ENCODE data around the gene EPG5.
"Not testable (repeated sequence)": the region's sequence is repeated elsewhere in the genome, so short reads cannot be mapped to it uniquely, and the experiment has no call there.

EPG5 gene

DNA sequence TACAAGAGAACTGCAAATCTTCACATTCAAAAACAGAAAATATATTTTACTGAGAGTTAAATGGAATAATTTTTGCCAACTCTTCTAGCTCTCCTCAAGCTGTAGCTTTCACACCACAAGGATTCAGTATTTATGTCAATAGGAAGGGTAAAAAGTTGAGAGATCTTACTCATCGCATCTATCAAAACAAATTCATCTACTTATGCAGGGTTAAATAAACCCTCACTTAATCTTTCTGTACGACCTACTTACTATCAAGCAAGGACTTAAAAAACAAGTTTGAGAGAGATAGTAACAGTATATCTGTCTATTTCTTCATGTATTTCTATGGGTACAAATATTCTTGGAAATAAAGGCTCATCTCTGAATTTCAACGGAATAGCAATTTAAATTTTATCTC is 106.2 kb downstream of the EPG5 start:
- DNase-seq: no peak

DNA sequence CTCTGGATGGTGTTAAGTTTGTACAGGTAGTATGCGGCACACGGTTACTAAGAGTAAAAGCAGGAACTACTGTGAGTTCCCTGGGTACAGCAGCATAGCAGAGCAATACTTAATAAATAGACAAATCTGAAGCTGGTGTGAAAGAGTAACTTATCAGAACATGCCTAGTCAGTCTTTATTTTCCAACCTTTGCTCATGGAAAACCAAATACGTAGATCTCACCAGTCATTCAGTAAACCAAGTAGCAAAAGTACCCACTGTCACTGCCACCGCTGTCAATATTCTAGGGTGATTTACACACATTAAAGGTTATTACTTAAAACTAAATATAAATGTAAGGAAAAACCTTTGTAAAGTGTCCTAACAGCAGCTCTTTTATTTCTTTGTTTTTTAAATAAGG is 106.6 kb downstream of the EPG5 start:
- no peak for DNase-seq

DNA sequence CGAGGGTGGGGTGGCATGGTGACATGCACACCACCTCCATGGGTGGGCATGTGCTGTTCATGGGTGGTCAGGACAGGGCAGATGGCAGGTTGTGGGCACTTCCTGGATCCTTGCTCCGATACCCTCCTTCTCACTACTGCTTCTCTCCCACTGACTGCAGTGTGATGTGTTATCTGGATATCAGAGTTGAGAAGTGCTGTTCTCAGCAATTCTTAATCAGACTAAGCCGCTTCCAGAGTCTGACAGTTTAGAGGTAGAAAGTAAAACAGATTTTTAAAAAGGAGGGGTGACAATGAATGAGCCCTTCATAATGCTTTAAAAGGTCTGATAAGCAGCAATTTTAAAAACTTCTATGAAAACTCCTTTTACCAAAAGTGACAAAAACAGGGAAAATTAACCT is 107.8 kb downstream of the EPG5 start:
- DNase-seq: no peak

DNA sequence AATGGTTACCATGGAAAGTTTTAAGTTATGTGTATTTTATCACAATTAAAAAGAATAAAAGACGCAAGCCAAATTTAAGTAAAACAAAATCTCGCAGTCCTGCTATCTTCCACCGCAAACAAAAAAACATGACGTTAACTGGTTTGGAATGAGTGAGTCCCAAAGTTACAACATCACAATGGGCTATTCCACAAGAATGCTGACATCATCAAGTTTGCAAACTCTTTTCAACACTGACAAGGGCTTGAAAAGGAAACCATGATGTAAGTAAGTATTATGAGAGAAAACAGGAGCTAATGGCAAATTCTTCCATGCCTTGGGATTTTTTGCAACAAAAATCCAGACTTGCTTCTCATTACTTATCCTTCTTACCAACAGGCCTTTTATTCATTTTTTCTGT is 110.6 kb downstream of the EPG5 start:
- DNase-seq: no peak

DNA sequence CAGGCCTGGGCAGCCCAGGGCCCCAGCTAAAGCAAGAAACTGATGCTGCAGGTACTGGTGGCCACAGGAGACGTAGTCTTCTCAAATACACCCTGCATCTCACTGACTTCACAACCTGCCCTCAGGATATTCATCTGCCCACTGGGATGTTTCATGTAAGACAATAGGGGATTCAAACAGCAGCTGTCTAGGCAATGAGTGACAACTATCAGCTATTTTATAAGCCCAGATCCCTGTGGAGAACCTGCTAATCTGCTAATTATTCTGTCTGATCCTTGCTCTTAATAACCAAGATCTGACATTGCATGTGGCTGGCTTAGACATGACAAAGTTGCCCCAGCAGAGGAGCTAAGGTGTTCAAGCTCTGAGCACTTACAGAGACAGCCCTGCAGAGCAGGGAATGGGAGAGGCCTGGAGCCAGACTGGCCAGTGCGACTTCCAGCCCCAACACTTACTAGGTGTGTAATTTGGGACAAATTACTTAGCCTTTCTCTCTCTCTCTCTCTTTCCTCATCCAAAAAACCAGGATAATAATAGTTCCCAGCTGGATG is 113.0 kb downstream of the EPG5 start:
- no peak for DNase-seq

DNA sequence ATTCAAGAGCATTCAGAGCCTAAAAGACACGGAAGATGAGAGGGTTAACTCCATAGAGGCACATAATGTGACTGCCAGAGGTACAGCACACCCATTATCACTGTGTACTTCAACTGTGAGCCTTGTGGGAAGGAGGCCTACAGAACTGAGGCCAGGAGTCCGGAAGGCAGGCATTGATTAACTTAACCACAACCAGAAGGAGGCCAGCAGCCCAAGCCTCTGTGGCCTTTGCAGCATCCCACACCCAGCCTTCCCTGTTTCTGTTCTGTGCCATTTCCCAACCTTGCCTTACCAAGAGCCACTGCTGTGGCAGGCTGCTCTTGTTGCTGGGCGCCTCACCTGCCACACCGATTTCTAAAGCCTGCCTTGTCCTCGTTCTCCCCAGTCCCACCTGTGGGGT is 114.5 kb downstream of the EPG5 start:
- no peak for DNase-seq

DNA sequence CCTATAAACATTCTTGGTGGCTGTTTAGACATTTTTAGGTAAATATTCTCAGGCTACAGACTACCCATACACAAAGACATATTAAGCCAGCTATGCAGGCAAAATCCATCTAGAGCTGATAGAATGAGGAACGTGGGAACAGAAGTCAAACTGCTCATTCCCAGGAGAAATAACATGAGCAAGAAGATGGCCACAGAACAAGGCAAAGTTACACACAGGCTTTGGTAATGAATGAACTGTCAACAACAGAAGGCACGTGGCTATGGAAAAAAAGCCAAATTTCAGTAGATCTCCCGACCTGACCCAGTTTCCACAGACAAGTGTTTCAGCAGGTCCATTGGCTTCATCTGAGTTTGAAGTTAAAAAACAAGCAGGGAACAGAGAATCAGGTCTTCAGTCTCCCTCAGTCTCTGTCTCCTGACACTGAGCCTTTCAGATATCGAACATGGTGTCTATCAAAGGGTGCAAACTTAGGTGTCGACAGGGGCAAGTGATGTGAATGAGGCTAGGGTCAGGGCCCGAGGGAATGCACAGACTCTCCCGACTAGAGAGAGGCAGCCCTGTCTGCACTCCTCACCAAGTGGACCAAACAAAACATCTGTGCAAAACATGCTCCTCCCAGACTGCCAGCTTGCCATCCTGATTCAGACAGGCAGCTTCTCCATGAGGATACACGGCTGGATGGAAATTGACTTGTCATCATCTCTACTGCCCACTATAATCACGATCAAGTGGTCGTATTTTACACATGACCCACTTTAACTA is 115.8 kb downstream of the EPG5 start:
- DNase-seq: no peak

DNA sequence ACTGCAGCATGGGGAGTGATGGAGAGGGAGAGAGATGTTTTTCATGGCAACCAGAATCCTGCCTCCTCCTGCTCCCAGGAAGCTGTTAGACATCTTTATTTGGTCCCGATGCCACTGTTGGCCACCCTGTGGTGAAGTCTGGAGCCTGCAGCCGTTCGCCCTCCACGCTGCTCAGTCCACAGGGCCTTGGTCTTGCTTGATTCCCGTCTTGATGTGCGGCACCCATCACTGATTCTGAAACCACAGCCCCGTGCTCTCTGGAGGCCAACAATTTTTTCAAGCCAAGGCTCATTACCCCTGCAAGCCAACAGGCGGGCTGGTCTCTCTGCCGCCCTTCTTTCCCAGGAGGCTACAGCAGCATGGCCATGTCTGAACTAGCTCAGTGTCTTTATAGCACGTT is 117.1 kb downstream of the EPG5 start:
- DNase-seq: no peak

DNA sequence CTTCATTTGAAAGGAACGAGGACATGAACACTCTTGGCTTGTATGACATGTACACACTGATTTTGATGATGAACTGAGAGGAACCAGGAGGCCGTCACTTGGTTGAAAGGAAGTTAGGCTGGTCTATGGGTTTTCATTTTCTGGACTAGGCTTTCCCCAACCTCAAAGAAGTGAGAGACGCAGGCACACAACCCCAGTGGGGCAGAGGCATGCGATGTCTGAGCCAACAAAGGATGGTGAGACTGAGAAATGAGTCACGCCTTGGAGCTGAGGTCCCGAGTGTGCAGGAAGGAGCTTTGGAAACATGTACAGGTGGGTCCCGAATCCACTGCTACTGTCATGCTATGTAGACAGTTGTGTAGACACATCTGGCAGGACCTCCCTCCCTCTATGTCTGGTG is 117.6 kb downstream of the EPG5 start:
- no peak for DNase-seq

DNA sequence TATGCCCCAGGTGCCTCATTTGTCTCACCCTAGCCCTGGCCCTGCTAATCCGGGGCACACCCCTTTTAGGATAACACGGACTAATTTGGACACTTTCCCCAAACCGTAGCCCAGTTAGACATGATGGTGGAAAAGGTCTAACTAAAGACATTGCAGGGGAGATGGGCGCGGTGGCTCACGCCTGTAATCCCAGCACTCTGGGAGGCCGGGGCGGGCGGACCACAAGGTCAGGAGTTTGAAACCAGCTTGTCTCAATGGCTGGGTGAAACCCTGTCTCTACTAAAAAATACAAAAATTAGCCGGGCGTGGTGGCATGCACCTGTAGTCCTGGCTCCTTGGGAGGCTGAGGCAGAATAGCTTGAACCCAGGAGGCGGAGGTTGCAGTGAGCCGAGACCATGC is 118.5 kb downstream of the EPG5 start:
- DNase-seq: not testable (repeated sequence)

DNA sequence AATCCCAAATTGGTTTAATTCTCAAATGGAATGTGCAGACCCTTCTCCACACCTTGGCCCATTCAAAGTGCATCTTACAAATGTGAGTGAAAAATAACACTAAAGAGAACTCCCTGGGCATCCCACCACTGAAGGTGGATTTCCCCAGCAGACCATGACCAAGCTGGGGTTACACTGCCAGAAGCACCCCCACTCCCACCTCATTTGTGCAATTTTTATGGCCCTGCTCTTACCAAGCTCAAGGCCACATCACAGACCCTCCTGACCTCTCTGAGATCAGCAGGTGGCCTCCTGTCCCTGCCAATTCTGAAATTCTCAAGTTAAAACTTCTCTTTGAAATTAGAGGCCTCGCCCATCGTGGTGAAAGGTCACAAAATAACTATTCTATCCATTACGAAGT is 120.0 kb downstream of the EPG5 start:
- no peak for DNase-seq

DNA sequence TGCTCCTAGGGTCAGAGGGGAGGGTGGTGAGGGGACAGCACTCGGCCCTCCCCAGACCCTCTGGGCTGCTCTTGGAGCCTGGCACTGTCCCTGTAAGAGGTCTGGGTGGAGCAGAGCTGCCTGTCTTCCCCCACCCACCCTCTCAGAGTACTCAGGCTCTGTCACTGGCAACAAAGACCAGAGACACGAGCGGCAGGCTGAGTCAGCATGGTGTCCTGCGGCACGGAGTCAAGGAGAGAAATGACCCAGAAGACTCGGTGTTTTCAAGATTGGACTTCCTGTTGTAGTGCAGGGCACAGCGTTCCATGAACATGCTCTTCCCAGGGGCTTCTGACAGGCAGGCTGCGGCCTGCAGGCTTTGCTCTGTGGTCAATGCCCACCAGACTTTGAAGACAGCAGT is 121.7 kb downstream of the EPG5 start:
- DNase-seq: no peak

DNA sequence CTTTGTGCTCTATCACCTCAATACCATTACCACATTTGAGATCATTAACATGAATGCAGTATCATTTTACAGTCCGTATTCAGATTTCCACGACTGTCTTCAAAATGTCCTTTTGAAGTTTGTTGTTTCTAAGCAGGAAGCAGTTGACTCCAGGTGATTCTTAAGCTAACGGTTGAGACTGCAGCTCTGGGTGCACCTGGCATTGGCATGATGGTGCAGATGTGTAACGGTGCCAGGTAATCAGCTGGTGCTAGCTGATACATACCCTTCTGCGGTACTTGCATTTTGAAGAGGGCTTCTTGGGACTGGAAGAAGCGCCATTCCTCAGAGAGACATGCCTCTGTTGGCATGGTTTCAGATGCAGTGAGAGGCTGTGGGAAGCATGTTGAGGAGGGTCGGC is 122.2 kb downstream of the EPG5 start:
- DNase-seq: peak in 1 of 2 experiments; percentile 17

DNA sequence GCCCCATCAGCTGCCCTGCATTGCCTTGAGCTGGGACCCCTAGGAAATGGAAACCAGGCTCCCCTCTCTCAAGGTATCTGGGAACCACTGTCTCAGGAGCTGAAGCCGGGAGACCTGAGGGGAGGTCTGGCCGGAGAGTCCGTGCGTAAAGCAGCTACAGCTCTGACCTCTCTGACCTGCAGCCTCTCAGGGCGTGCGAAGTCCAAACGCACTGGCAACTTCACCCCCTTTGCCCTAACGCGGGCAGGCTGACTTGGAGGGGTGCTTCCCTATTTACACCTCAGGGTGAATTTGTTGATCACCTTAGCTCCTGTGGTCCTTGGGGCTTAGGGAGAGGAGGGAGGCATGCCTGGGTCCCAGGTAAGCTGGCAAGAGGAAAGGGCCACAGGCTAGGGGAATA is 124.1 kb downstream of the EPG5 start:
- no peak for DNase-seq

DNA sequence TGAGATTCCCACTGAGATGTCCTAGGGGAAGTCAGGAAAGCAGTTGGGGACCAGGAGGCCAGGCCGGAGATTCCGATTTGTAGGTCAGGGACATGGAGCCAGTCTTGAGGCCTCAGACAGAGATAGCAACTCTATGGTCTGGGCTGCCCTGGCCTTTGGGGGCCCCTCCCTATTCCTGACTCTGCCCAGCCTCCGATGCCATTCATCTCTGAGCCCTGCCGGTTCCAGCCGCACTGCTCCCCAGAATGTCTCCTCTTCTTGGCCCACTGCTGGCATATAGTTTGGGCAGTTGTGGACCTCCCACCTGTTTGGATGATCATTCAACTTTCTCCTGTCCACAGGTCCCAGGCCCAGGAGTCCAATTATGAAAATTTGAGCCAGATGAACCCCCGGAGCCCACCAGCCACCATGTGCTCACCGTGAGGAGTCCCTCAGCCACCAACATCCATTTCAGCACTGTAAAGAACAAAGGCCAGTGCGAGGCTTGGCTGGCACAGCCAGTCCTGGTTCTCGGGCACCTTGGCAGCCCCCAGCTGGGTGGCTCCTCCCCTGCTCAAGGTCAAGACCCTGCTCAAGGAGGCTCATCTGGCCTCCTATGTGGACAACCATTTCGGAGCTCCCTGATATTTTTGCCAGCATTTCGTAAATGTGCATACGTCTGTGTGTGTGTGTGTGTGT is 125.2 kb downstream of the EPG5 start:
- no peak for DNase-seq

DNA sequence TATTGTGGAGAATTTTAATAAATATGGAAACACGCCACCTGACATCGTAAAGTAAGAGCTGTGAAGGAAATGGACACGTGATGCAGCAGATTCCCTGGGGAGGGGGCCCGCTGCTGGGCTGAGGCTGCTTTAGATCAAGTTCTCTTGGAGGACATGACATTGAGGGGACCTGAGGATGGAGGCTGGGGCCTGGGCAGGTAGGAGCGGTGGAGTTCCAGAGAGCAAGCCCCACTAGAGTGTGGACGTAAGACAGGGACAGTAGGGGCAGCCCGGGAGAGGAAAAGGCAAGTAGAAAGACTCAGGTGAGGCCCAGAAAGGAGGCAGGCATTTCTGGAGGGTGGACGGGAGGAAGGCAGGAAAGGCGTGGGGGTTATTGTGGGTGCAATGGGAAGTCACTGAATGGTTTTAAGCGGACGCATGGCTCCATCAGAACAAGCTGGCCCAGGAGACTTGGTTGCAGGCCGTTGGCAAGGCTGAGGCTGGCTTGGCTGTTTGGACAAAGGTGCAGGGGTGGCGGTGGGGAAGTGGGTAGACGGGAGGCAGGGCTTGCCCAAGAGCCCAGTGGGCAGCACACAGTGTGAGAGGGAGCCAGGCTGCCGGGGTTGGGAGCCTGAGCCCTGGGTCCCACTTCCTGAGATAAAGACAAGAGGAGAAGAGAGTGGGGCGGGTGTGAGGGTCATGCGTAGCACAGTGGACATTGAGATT is 125.9 kb downstream of the EPG5 start:
- no peak for DNase-seq

DNA sequence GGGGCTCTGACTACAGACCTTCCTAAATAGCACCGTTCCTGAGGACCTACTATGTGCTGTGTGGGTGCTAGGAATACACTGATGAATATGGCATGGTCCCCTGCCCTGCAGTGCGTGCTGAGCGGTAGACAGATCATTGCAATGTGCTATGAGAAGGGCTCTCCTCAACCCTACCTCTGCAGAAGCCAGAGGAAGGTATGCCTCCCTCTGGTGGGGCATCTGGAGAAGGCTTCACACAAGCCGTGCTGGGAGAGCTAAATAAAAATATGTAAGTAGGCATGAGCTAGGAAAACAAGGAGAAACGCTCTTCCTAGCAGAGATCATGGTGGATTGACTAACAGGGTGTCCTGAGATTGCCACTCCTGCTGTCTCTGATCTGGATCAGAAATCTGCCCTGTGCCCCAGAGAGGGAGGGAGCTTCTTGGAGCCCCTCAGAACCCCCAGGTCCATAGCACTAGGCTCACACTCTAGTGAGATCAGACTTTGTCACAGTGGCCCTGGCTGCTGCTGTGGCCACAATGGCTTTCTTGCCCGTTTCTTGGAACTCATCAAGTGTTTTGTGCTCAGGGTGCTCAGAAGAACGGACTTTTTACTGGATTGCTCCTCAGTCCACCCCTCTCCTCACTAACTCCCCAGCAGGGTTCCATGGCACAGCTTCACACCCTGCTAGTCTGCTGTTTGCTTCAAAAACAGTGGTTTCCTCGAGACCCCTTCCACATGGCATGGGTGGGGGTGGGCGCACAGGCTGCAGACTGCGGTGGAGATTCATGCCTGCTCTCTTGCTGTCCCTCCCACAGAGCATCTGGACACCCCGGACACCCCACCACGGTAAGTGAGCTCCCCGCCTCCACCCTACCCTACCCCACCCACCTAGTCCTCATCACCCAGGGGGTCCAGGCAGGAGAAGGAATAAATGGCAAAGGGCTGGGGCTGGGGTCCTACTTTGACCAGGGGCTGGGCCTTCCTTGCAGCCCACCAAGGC is 127.4 kb downstream of the EPG5 start:
- DNase-seq: peak in 1 of 2 experiments; percentile 11

DNA sequence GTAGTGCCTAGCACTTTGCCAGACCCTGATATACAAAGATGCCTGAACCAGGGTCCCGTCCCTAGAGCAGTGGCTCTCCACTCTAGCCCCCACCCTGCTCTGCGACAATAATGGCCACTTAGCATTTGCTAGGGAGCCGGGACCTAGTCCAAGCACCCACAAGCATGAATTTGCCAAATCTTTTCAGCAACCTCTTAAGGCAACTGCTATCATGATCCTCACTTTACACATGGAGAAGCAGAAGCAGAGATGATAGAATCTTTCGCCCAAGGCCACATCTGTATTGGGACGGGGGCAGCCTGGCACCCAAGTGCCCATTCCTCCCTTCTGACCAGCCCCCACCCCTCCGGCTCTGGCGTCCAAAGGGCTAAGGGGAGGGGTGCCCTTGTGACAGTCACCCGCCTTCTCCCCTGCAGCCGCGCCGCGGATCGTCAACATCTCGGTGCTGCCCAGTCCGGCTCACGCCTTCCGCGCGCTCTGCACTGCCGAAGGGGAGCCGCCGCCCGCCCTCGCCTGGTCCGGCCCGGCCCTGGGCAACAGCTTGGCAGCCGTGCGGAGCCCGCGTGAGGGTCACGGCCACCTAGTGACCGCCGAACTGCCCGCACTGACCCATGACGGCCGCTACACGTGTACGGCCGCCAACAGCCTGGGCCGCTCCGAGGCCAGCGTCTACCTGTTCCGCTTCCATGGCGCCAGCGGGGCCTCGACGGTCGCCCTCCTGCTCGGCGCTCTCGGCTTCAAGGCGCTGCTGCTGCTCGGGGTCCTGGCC is 128.6 kb downstream of the EPG5 start:
- no peak for DNase-seq

DNA sequence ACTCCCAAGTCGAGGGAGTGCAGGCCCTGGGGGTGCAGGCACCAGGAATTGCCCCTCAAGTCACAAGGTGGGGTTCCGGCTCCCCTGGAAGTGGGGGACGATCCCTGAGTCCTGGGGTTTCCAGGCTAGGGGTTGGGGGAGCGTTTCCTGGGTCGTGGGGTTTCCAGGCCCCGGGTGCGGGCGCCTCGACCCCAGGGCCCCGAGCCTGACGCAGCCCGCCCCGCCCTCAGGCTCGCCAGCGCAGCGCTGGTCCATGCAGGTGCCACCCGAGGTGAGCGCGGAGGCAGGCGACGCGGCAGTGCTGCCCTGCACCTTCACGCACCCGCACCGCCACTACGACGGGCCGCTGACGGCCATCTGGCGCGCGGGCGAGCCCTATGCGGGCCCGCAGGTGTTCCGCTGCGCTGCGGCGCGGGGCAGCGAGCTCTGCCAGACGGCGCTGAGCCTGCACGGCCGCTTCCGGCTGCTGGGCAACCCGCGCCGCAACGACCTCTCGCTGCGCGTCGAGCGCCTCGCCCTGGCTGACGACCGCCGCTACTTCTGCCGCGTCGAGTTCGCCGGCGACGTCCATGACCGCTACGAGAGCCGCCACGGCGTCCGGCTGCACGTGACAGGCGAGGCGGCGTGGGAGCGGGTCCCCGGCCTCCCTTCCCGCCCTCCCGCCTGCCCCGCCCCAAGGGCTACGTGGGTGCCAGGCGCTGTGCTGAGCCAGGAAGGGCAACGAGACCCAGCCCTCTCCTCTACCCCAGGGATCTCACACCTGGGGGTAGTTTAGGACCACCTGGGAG is 129.7 kb downstream of the EPG5 start:
- DNase-seq: no peak

DNA sequence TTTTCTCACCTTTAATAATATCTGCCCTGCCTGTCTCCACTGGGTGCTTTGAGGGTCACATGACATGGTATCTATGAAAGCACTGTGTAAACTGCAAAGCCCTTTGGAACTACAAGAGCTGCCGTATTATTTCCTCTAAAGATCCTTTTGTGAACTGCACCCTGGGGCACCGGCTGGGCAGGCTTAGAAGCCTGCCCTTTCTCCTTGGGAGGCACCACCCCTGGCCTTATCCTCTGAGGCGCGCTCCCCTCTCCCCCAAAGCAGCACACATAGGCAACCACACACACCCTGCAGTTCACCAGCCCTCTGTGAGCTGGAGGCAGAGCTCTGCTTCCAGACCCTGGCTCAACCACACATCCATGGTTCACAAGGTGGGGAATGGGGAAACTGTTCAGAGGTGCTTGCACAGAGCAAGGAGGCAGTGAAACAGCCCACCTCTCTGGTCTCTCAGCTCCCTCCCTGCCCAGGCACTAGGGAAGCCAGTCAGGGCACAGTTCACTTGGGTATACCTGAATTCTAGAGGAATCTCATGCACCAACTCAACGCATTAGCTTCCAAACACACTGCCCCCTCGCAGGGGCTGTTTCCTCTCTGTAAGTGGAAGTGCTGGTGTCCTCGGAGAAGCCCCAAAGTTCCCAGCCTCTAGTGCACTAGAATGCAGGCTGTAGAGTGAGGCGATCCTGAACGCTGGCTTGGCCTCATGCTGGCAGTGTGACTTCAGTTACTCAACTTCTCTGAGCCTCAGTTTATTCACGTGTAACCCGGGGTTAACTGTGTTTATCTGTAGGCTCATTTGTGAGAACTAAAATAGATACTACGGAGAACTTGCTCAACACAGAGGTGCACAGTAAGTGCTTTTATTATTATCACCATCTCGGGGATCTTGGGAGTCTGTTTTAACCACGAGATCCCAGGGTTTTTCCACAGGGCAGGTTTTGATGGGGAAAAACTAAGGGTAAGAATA is 130.6 kb downstream of the EPG5 start:
- no peak for DNase-seq
